ENCODE data around the gene ITSN1.

DNA sequence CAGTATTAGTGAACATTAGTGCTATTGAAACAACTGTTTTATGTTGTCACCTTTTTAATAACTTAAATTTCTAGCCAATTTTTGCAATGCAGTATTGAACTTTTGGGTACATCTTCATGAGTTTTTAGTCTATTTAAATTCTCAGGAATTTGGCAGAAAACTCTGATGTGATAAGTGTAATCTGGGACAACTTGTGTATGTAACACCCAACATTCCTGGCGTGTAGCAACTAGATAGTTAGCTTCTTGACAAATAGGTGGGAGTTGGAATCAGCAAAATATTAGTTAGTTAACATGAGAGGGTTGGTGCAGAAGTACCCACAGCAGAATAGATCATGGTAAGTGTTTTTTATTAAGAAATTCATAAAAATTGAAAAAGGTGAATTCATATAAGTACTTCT is 111.6 kb downstream of the ITSN1 start:
- TF ChIP-seq, protein P1, sequence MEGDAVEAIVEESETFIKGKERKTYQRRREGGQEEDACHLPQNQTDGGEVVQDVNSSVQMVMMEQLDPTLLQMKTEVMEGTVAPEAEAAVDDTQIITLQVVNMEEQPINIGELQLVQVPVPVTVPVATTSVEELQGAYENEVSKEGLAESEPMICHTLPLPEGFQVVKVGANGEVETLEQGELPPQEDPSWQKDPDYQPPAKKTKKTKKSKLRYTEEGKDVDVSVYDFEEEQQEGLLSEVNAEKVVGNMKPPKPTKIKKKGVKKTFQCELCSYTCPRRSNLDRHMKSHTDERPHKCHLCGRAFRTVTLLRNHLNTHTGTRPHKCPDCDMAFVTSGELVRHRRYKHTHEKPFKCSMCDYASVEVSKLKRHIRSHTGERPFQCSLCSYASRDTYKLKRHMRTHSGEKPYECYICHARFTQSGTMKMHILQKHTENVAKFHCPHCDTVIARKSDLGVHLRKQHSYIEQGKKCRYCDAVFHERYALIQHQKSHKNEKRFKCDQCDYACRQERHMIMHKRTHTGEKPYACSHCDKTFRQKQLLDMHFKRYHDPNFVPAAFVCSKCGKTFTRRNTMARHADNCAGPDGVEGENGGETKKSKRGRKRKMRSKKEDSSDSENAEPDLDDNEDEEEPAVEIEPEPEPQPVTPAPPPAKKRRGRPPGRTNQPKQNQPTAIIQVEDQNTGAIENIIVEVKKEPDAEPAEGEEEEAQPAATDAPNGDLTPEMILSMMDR (IDR thresholded peaks at IDR 0.05), result no peak
- no peak for TF ChIP-seq EP300 (IDR thresholded peaks at IDR 0.05; ENCODE audit: low read depth)
- no peak for TF ChIP-seq POLR2A (IDR thresholded peaks at IDR 0.05)
- no peak for TF ChIP-seq POLR2AphosphoS5 (IDR thresholded peaks at IDR 0.05)
